Stimulated activated CD4-positive, alpha-beta T cell treated with anti-CD3 and anti-CD28 coated beads, Interleukin-4, amount 100 ng/mL, for 4 hours (primary cell): ENCODE data around the gene NAALADL2.
"Not testable (repeated sequence)": the region's sequence is repeated elsewhere in the genome, so short reads cannot be mapped to it uniquely, and the experiment has no call there.

Source experiments
- DNase-seq, 2 experiments: peaks; one replicate each; pipeline ENCODE4 v3.0.0-alpha.2; 2020

Gene NAALADL2

DNA sequence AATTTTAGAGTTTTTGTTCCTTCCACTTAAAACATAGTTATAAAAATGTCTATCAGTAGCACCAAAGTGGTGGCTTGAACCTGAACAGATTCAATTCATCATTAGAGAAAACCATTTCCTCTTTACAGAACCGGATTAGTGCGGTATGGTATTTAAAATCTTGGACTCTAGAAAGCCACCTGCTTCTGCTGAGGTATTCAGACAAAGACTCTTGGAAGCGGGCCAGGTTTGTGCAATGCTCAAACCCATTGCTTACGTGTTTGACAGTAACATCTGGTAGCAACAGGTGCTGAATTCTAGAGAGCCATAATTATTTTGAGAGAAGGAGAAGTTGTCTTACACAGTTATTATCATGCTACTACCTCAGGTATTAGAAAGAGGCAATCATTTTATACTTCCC lies 290.5 kb downstream of the NAALADL2 start:
- DNase-seq, result no peak

DNA sequence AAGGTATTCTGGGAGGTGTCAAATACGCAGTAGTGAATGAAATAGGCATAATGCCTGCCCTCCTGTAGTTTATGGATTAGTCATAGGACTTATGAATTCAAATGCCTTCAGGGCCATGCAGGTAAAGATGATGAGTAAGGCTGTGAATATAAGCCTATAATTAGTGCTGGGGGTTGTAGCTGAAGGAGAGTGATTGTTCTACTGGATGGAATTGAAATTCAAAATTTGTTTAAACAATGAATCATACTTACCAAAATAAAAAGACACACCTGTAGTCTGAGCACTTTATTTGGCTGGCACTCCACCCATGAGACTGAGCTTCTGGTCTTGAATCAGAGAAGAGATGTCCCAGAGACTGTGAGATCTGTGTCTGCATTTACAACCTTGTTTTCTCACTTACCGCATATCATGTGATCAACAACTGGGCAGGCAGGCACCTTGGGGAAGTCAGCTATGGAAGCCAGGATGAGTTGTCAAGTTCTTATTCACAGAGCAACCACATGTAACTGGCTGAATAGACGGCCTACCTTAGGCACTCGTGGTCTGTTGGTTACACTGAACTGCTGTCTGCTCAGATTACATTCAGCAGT lies 291.8 kb downstream of the NAALADL2 start:
- no peak for DNase-seq

DNA sequence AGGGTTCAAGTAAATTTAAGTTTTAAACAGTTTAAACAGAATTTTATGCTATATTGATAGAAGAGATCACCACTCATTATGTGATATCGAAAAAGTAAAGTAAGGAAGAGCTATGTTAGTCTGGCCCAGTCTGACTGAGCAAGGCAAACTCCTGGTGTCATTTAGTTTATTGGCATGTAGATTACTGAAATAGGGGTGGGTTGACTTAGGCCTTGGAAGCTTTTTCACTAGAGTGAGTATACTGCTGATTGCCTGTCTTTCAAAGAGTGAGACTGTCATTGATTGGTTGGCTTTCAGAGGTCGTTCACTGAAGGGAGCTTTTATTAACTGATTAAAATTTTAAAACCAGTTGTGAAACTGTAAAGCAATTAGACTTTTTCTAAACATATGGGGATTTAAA lies 294.5 kb downstream of the NAALADL2 start:
- no peak for DNase-seq

DNA sequence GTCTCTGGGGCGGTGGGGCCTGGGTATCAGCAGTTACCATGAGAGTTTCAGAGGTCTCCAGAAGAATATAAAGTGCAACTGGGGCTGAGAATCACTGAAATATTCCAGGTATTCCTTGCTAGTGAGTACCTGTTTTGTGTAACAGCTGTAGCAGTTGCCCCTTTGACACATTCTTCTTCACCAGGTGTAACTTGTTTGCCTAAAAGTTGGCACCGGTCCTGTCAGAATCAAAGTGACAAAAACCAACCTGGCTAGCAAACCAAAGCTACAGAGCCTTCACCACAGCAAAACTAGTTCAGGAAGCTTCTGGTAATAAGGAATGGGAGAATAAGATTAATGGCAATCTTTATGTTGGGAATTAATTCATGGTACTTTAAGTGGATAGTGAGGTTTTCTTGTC lies 296.0 kb downstream of the NAALADL2 start:
- no peak for DNase-seq

DNA sequence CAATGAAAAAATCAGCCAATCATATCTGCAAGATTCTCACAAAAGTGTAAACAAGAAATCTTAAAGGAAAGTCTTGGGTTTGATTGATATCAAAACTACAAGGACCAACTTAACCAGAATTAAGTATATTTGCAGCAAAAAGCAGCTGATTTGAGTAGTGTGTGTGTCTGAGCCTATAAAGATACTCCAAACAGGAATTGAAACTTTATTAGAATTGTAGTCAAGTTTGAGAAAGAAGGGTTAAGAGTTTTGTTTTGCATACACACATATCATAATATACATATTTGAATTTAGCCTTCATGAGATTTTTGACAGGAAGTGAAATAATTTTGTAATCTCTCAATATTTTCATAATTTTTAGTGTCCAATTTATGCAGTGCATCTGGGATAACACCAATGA lies 300.1 kb downstream of the NAALADL2 start:
- DNase-seq, result no peak

DNA sequence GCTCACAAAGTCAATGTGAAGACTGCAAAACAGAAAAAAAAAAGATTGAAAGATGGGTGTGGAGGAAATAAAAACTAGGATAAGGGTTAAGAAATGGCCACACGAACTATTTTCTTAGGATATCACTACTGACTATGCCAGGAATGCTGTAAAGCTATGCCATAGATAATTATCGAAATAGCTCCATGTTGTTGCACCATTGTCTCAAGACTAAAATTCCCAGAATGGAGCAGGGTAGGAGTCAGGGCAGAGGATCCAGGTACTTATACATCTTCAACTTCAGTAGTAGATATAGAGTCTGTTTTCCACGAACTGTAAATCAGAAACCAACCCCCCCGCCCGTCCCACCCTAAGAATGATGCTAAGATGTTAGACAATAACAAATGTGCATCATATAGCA lies 302.2 kb downstream of the NAALADL2 start:
- no peak for DNase-seq

DNA sequence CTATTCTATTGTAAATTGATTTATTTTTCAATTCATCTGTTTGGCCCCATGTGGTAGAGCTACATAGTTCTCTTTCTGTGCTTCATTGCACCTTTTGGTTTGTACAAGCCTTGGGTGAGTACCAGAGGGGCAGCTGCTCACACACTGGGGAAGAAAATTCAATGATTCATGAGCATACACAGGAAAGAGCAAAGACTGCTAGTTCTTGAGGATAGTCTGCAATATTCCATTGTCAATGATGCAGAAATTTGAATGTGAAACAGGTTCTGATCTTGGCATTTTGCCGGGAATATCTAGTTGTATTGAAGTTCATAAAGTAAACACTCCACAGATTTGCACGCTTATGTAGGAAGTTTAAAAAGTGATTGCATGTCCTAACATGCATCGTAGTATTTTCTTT lies 304.6 kb downstream of the NAALADL2 start:
- no peak for DNase-seq

DNA sequence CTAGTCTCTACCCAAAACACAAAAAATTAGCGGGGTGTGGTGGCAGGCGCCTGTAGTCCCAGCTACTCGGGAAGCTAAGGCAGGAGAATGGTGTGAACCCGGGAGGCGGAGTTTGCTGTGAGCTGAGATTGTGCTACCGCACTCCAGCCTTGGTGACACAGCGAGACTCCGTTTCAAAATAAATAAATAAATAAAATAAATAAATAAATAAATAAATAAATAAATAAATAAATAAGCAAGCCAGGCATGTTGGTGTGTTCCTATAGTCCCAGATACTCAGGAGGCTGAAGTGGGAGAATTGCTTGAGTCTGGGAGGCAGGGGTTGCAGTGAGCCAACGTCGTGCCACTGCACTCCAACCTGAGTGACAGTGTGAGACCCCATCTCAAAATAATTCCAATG lies 314.0 kb downstream of the NAALADL2 start:
- DNase-seq, result not testable (repeated sequence)

DNA sequence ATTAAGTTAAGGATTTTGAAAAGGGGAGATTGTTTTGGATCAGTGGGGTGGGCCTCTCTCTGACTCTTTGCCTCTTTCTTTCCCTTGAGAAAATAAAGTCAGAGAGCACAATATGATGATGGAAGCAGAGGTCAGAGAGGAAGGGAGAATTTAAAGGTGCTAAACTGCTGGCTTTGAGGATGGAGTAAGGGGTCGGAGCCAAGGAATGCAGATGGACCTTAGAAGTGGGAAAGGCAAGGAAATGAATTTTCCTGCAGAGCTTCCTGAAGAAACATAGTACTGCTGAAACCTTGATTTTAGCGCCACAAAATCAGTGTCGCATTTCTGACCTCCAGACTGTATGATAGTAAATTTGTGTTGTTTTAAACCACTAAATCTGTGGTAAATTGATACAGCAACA lies 317.4 kb downstream of the NAALADL2 start:
- no peak for DNase-seq

DNA sequence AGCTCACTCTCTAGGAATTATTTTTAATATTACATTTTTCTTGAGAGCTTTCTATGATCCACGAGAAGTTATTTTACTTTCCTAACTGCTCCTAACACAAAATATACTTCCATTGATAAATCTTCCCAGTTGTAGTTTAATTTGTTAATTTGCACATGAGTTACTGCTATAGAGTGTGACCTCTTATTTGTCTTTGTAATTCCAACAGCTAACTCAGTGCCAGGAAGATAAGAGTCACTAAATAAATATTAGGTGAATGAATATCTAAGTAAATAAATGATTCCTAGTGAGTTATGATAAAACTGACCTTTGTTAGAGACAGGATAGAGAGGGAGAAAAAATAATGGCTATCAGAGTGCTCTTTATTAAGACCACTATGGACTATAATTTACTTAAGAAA lies 319.9 kb downstream of the NAALADL2 start:
- DNase-seq, result no peak

DNA sequence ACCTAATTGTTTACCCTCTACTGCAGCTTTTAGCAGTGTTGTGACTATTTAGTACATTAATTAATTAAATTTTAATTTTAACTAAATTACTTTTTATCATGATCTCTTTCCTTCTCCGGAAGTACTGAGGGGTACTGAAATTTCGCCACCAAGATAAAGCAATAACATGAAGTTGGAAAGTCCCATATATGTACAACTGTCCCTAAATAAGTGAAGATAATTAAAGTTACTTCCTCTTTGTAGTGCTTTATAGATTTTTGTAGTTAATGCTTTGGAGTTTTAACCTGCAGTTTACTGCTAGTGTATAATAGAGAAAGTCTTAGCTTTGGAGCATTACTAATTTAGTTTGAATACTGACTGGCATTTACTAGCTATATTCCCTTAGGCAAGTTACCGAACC lies 325.3 kb downstream of the NAALADL2 start:
- no peak for DNase-seq

DNA sequence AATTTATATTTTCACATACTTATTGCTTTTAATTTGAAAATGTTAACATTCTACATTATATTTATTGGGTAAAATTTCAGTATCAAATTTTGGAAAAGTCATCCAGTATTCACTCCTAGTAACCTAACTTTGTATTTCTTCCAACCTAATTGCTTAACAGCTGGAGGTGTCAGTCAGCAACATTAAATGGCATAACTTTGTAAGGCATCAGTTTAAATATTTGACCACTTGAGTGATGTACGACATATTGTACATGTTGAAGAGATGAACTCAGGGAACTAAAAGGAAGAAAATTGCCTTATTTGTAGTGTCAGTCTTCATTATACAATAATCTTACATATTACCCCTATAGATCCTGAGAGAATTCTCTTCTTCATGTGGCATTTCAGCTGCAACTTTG lies 326.8 kb downstream of the NAALADL2 start:
- no peak for DNase-seq

DNA sequence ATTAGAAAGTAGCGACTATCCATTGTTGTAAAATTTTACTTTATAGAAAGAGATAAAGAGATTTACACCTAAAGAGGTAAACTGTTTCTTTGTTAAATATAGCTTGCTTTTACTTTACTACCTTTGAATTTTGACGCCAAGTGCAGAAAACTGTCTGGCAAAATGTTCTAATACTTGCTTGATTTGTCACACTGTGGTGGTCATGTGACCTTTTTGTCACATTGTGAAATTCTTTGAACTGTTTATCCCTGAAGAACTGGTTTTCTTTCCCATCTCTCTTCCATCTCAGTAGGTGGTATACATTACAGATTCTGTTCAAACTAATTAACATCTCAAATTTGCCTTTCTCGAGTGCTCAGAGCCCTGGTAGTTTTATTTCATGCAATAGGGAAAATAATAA lies 327.4 kb downstream of the NAALADL2 start:
- DNase-seq, result no peak

DNA sequence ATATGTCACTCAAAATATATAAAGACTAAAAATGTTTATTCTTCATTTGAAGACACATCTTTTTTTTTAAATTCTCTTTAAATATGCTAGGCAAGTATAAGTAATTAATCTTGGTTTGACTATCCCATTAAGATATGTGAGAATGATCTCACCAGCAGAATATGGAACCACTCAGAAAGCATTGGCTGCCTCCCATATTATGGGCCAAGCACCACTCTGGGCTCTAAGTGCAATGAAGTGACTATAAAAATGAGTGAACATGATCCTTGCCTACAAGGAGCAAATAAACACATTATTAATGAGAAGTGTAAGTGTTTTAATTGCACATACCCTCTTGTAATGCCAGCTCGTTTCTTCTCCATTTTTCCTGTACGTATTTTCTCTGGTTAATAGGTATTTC lies 328.5 kb downstream of the NAALADL2 start:
- no peak for DNase-seq

DNA sequence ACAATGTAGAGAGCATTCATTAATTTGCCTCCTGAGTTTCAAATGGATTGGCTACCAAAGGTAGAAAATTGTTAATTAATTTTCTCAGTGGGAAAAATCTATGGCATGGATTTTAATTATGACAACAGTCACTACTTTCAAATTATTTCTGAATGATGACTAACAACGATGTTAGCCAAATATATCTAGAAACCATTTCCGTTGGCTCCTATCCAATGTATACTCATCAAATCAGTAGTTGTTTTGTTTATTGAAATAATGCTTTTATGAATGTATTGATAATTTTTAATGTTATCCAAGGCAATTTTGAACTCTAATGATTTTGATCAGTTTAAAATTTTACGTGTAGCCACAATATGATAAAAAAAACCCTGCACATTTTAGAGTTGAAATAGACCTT lies 333.4 kb downstream of the NAALADL2 start:
- no peak for DNase-seq

DNA sequence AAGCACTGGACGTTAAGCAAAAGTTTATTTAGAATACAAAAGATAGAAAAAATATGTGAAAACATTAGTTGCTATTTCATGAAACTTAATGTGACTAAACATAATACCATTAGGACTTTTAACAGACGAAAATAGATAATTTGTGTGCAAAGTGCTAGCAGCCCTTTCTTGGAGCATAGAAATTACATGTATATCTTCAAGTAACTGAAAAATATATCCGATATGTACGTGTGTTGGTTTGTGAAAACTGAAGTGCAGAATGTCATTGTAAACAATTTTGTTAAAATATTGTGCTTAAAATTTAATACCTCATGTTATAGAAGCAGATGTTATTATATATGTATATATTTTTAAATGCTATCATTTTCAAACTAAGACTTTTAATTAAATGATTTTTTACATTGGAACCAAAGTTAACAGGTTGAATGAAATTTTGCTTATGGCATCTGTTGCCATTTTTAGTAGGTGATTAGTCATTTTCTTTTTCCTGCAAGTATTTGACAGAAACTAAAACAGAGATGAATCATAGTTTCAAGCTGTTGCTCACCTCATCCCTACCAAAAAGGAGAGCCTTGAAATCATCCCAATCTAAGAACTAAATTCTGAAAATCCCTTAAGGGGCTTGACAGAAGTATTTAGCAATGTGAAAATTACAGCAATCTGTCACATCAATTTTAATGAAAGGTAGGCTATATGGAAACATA lies 334.8 kb downstream of the NAALADL2 start:
- no peak for DNase-seq

DNA sequence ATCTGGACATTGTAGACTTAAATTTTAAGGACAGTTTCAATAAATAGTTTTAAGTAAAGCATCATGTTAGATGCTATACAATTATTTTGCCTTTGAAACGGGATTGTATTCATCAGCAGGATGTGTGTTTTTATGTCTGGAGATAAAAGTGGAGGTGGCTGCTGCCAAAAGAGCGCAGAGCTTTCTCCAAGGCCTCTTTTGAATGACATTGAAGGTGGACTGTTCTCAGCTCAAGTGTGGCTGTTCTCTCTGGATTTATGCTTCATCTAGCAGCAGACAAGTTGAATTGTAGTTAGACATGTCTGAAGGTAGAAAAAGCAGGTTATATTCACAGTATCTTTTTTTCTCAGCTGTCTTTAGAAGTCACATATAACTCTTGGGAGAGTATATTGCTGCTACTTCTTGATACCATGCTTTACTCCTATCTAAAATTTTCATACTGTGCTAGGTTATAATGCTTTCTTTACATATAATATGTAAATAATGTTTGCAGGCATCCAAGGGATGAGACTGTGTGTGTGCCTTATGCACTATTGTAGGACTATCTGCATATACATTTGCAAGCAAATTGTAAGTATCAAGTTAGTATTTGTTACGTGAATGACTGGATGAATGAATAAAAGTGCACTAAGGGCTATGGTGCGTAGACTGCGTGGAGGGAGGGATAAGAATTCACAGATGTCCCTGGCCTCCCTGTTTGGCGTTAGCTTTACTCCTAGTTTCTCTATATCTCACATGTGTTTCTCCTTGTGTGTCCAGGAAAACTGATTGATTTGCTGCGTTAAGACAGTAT lies 340.1 kb downstream of the NAALADL2 start:
- no peak for DNase-seq

DNA sequence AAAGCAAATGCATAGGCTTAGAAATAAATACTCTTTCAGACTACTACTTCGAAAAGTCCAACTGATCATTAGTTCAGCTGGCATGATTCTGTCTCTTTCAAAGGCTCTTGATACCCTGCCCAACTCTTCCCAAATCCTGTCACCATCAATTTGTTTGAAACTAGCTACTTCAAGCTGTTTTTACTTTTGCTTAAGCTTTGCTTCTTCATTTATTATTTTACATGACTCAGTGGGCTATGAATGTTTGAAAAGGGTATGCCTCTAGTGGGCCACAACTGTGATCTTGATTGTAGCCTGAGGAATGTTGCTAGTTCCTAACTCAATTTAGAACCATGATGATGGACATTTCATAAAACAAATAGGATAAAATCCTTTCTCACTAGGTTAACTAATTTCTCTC lies 340.8 kb downstream of the NAALADL2 start:
- DNase-seq, result no peak

DNA sequence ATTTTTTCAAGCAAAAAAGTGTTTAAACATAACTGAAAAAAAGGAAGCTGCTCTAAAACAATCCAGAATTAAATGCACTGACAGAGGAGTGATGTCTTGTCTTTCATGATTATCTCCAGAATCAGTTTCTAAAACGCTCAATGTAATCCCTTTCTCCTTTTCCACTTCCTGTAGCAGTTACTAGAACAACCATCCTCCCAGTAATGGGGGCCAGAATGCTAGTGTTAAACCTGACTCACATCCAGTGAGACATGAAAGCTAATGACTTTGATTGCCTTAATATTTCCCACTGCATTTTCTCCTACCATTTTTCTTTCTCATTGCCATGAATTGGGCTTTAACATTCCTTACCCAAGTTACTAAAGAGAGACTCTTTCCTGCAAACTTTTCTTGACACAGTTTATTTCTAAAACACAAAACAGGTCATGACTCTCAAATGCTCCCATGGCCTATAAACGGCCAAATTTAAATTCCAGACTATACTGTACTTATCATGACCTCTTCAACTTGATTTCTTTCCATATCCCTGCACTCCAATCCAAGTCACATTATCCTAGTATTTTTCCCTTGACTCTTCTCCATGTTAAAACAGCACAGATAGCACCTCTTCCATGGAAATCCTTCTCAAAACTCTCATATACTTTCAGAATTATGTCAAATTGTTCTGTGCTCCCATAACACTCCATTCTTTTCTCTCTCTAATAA lies 341.4 kb downstream of the NAALADL2 start:
- no peak for DNase-seq

DNA sequence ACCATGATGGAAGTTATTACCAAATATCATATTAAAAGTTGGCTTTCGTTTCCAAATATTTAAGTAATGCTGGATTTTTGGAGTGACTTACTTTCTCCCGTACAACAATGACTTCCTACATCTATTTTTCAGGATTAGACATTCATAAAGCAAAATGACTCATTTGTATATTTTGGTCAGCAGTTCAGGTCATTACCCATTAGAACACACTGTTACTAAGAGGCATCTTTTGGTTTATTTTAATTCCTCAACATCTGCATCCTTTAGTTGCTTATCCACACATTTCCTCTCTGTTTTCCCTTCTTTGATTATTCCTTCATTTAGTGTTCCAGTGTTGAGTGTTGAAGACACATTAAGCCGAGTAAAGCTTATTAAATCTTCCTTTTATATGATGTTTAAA lies 348.2 kb downstream of the NAALADL2 start:
- DNase-seq, result no peak

DNA sequence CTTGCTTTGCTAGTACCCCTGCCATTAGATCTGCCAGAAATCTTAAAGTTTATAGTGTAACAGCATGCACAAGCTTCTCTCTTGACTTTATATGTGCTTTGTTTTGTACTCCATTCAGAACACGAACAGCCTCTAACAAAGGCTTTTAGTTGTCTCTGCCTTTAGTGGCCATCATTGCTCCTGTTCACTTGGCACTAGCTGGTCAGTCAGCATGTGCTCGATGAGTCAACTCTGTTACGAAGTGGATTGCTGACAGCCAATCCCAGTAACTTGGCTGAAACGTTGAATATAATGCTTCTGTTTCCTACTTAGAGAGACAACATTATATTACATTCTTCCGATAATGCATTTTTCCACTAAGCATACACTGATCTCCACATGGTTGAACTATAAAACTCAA lies 349.2 kb downstream of the NAALADL2 start:
- DNase-seq, result no peak

DNA sequence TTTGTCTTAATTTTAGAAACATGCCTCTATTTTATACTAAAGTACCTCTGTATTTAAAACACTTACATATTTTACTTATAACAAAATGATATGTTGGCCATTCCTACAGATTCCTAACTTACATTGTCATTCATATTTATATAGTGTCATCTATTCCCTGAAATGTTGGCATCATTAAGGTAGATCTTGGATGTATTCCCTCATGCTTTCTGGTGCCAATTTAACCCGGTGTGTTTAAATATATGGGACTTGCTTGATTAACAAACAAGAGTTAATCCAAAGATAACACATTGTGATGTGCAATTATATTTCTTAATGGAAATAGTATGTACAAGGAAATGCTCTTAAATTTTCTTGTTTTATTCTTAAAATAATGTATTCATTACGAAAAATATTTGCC lies 352.3 kb downstream of the NAALADL2 start:
- no peak for DNase-seq

DNA sequence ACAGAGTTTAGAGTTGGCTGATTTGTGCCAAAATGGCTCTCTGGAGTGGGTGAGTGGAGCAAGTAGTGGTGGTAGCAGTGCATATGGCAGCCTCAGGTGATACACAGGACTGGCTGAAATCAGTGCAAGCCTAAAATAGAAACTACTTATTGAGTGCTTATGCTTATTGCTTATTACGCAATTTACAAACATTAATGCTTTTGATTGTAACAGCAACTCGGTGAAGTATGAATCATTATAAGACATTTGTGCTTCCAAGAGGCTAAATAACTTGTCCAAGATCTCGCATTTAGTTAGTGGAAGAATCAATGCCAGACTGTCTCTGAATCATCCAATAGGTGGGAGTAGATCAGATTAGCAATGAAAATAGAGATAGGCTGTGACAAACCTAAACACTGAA lies 353.8 kb downstream of the NAALADL2 start:
- no peak for DNase-seq

DNA sequence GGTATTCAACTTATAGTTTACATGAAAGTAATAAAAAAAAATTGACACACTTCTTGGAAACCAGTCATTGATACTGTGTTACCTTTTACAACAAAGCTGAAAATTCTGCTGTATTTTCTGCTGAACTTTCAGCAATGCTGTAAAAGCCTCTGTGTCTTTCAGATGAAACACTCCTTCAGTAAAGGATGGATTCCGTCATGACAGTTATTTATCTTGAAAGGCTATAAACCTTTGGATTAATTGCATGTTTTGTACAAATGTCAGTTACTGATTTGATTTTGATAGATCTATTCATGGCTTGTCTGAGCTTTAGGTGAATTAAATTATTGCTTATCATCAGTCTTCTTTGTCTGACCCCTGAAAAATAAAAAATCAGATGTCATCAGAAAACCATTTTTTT lies 355.1 kb downstream of the NAALADL2 start:
- no peak for DNase-seq
